Activated CD8-positive, alpha-beta memory T cell treated with anti-CD3 and anti-CD28 coated beads, Interleukin-2, amount 50 U/mL, for 4 hours (primary cell): ENCODE data around the gene RAE1.

ENCODE experiments used
- DNase-seq: peaks from one replicate; pipeline ENCODE4 v3.0.0-alpha.2; 2020

RAE1 gene

DNA sequence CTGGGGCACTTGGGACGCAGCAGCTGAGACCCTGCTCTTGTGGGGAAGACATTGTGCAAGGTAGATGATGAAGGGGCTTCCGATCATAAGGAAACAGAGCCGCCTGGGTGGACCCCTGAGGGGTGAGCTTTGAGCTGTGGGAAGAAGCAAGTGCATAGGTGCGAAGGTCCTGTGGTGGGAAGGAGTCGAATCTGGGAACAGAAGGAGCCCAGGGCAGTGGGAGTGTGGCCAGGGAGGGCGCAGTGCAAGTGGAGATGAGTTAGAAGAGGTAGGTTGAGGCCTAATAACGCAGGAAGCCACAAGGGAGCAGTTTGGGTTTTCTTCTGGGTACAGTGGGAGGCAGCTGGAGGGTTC lies 50.5 kb downstream of the RAE1 start:
- DNase-seq, result no peak

GRCh38 chr20:57402206-57403125 lies 51.4 kb downstream of the RAE1 start:
- DNase-seq, result no peak

DNA sequence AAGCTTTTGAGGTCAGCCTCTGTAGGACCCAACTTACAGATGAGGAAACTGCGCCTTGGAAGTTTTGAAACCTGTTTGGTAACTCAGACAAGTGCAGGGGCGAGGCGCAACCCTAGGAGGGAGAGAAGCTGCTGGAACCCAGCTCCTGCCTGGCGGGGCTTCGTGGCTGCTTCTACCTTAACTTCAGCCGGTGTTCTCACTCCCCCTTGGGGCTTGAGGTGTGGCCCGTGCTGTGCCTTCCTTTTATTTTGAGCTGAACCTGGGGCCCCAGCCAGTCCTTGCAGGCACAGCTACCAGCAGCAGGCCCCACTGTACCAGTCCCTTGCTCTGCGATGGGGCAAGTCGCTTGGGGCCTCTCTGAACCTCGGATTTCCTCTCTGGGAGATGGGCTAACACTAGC lies 52.2 kb downstream of the RAE1 start:
- DNase-seq, result no peak

- DNase-seq, result no peak
Observed at GRCh38 chr20:57404006-57404405, 53.0 kb downstream of the RAE1 start.

- DNase-seq, result no peak
Observed at GRCh38 chr20:57404419-57405072, 53.5 kb downstream of the RAE1 start.

- no peak for DNase-seq
Observed at GRCh38 chr20:57405236-57406016, 54.4 kb downstream of the RAE1 start.

DNA sequence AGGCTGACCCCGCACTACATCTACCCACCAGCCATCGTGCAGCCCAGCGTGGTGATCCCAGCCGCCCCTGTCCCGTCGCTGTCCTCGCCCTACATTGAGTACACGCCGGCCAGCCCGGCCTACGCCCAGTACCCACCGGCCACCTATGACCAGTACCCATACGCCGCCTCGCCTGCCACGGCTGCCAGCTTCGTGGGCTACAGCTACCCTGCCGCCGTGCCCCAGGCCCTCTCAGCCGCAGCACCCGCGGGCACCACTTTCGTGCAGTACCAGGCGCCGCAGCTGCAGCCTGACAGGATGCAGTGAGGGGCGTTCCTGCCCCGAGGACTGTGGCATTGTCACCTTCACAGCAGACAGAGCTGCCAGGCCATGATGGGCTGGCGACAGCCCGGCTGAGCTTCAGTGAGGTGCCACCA lies 56.5 kb downstream of the RAE1 start:
- DNase-seq, result no peak

GRCh38 chr20:57408131-57408530 lies 57.1 kb downstream of the RAE1 start:
- no peak for DNase-seq

DNA sequence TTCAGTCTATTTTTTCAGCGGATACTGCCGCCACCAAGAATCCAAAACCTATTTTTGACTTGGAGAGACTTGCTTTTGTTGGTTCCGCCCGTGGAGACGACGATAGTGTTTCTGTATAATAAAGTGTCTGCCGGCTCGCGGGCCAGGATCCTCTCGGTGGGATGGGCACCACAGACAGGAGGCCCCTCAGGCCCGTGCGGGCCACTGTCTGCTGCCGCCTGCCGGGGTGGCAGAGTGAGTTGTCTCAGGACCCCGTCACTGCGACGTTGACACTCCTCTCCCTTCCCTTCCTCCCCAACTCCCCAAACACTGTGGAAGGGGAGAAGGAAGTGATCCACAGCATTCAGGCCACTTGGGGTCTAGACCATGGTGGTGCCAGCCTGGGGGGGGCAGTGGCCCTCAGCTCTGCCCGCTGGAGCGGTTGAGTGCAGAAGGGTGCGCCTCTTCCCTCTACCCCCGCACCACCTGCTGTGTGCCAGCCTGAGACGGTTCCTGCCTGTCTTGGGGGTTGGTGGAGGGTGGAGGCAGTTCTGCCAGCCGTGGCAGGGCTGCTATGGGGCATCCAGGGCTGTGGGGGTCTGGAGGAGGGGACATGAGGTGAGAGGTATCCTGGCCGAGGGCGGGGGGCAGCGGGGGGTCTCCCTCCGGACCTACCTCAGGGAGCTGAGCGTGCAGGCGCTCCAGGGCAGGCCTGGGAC lies 57.6 kb downstream of the RAE1 start:
- no peak for DNase-seq

- no peak for DNase-seq
Observed at GRCh38 chr20:57409316-57409671, 58.2 kb downstream of the RAE1 start.

- no peak for DNase-seq
Observed at GRCh38 chr20:57409672-57410397, 58.8 kb downstream of the RAE1 start.

- no peak for DNase-seq
Observed at GRCh38 chr20:57410398-57410920, 59.4 kb downstream of the RAE1 start.

GRCh38 chr20:57410924-57411323 lies 59.9 kb downstream of the RAE1 start:
- DNase-seq, result no peak

- DNase-seq, result no peak
Observed at GRCh38 chr20:57411406-57412283, 60.6 kb downstream of the RAE1 start.

GRCh38 chr20:57412347-57413029 lies 61.4 kb downstream of the RAE1 start:
- no peak for DNase-seq

DNA sequence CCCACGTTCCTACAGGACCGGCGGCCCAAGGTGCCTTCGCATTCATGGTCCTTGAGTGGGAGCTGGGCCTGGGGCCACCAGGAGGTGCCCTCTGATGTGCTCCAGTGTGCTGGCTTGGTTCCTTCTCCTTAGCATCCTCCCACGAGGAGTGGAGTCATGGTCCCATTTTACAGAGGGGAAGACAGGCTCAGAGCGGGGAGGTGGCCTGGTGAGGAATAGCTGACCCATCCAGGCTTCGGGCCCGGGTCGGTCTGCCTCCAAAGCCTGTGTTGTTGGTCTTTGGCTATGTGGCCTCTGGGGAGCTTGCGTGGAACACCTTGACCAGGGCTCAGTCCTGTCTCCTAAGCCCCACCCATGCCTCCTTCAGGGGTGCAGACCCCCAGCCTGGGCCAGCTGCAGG lies 62.9 kb downstream of the RAE1 start:
- DNase-seq, result no peak

DNA sequence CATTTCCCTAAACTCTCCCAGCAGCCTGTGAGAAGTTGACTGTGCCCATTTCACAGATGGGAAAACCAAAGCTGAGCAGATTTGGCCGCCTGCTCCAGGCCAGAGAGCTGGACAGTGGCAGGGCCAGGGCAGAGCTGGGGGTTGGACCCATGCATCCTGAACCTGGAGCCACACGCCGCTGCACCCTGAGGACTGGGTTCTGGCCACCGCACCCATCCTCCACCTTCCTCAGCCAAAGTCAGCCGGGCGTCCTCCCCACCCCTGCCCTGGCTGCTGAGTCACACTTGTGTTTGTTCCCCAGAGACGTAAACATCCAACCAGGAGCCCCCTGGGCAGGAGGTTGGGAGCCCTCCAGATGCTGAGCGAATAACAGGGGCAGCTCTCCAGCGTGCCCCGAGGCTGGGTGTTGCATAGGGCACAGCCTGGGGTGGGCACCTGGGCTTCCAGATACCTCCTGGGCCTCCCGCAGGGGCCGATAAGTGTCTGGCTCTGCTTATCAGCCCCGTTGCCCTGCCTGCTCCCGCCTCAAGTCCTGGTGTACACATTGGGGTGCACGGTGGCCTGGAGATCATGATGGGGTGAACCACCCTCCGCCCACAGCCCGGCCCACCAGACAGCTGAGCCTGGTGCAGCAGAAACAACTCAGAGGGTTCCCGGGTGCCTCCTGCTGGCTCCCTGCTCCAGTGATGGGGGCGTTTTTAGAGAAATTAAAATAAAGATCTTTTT lies 64.0 kb downstream of the RAE1 start:
- no peak for DNase-seq

GRCh38 chr20:57415771-57416170 lies 64.7 kb downstream of the RAE1 start:
- DNase-seq, result no peak

- no peak for DNase-seq
Observed at GRCh38 chr20:57416296-57417022, 65.4 kb downstream of the RAE1 start.
